ENCODE results near the gene NDUFA3. TPM values are rescaled to one million over a fixed set of nuclear protein-coding genes. Genes with fewer than 3 reads are reported as not detected.
A peak's percentile ranks its signal among the peaks of the same experiment; 100 is the strongest.
"Not testable (repeated sequence)": the region's sequence is repeated elsewhere in the genome, so short reads cannot be mapped to it uniquely, and the experiment has no call there.

Gene NDUFA3
- total RNA-seq, 5 donors from 2014 or later (not counting 1 experiment from before 2014, with no cell fraction given), result 77.4 to 137 (median 123) TPM

- WGBS (ENCODE audit: insufficient coverage), result no CpG with 5 or more reads among the region's 5 CpGs
- ChIA-PET POLR2A (no interaction called here), CTCF (interaction anchor here in 1 of 2 donors (0.7 kb wide), 1 partner anchor 150 kb away, joined by 8 read pairs; no protein-coding TSS in a partner anchor)
- Mint-ChIP-seq H3K4me3 (no peak overlapping the region), H3K27me3 (peaks cover 0 to 5% of the 10 kb centered on the region in 2 donors), H3K36me3 (no peaks in the 10 kb centered on the region), H3K9me3 (peaks cover 0 to 2% (median 0%) of the 10 kb centered on the region in 3 donors), H3K4me1 (no peaks in the 10 kb centered on the region), H3K27ac (no peak overlapping the region)
- no peaks in the 10 kb centered on the region for H3K36me3 ChIP-seq (ENCODE audit: control insufficient read depth in 2 of 2, extremely low read depth in 1 of 2, insufficient read depth in 1 of 2, low read length in 1 of 2)
- H3K9me3 ChIP-seq, result peaks cover 2% of the 10 kb centered on the region
- DNase-seq, result no peak
- H3K27ac ChIP-seq (ENCODE audit: low read length), result no peak overlapping the region
- H3K27me3 ChIP-seq (replicated peaks in 1 of 2; ENCODE audit: control insufficient read depth in 2 of 2, extremely low read depth in 1 of 2, insufficient read depth in 2 of 2, low read length in 1 of 2), result peaks cover 0 to 18% of the 10 kb centered on the region in 2 experiments
- no peak for ATAC-seq (replicated peaks in 1 of 4)
- H3K4me3 ChIP-seq (ENCODE audit: control insufficient read depth in 1 of 2, extremely low read depth in 1 of 2, low read length in 1 of 2), result no peak overlapping the region
- no peaks in the 10 kb centered on the region for H3K4me1 ChIP-seq (ENCODE audit: control insufficient read depth in 1 of 2, extremely low read depth in 1 of 2, insufficient read depth in 2 of 2, low read length in 2 of 2)
Measured at GRCh38 chr19:54077334-54077733, 25.3 kb upstream of the NDUFA3 start.

DNA sequence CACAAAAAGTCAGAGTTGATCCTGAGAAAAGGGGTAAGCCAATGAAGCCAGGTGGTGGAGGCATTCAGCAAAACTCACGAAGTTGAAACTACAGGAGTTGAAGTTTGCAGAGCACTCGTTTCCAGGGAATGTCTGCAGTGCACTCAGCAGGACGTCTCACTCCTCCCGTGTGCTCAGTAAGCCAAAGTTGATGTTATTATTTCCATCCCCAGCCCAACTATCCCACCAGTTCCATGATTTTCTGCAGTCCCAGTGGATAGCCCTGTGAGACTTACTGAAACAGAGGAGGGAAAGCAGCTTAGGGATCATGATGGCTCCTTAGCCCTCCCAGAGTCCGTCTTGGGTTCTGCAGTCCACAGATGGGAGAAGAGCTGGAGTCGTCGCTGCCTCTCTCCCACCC, 21.6 kb upstream of the NDUFA3 start, which contains the start of gene TARM1:
TARM1 (minus strand) TSS at position 334 of the 400 bp plus-strand sequence; CDS start at position 309, 25 bp downstream.
- Mint-ChIP-seq H3K9me3 (peaks cover 0 to 9% (median 6%) of the 10 kb centered on the region in 3 donors), H3K27ac (no peak within 1 kb of the TSS), H3K4me1 (no peaks in the 10 kb centered on the region), H3K4me3 (no peak within 1 kb of the TSS), H3K27me3 (peaks cover 3 to 7% of the 10 kb centered on the region in 2 donors), H3K36me3 (no peaks in the 10 kb centered on the region)
- no peaks in the 10 kb centered on the region for H3K36me3 ChIP-seq (ENCODE audit: control insufficient read depth in 2 of 2, extremely low read depth in 1 of 2, insufficient read depth in 1 of 2, low read length in 1 of 2)
- POLR2A ChIA-PET, result no interaction called here
- H3K27me3 ChIP-seq (replicated peaks in 1 of 2; ENCODE audit: control insufficient read depth in 2 of 2, extremely low read depth in 1 of 2, insufficient read depth in 2 of 2, low read length in 1 of 2), result peaks cover 0 to 18% of the 10 kb centered on the region in 2 experiments
- no peak within 1 kb of the TSS for H3K27ac ChIP-seq (ENCODE audit: low read length)
- no peak for ATAC-seq (replicated peaks in 1 of 4)
- DNase-seq, result no peak
- no peaks in the 10 kb centered on the region for H3K4me1 ChIP-seq (ENCODE audit: control insufficient read depth in 1 of 2, extremely low read depth in 1 of 2, insufficient read depth in 2 of 2, low read length in 2 of 2)
- H3K9me3 ChIP-seq, result peaks cover 2% of the 10 kb centered on the region
- CTCF ChIA-PET, result no interaction called here
- 100% methylated on average over 1 of the region's 7 CpGs for WGBS (ENCODE audit: insufficient coverage)
- H3K4me3 ChIP-seq (ENCODE audit: control insufficient read depth in 1 of 2, extremely low read depth in 1 of 2, low read length in 1 of 2), result peak within 1 kb of the TSS in 1 of 2 donors; percentile 21

GRCh38 chr19:54084410-54084809, 18.2 kb upstream of the NDUFA3 start:
- Mint-ChIP-seq H3K27me3 (peaks cover 9 to 11% of the 10 kb centered on the region in 2 donors), H3K9me3 (peaks cover 0 to 9% (median 6%) of the 10 kb centered on the region in 3 donors), H3K36me3 (no peaks in the 10 kb centered on the region), H3K4me3 (no peak overlapping the region), H3K27ac (no peak overlapping the region), H3K4me1 (no peaks in the 10 kb centered on the region)
- no peaks in the 10 kb centered on the region for H3K36me3 ChIP-seq (ENCODE audit: control insufficient read depth in 2 of 2, extremely low read depth in 1 of 2, insufficient read depth in 1 of 2, low read length in 1 of 2)
- DNase-seq (no peak), ATAC-seq (replicated peaks in 1 of 4) (no peak)
- H3K4me1 ChIP-seq (ENCODE audit: control insufficient read depth in 1 of 2, extremely low read depth in 1 of 2, insufficient read depth in 2 of 2, low read length in 2 of 2), result no peaks in the 10 kb centered on the region
- 89% methylated on average over 3 of the region's 3 CpGs for WGBS (ENCODE audit: insufficient coverage)
- H3K9me3 ChIP-seq, result peaks cover 2% of the 10 kb centered on the region
- peaks cover 0 to 16% of the 10 kb centered on the region in 2 experiments for H3K27me3 ChIP-seq (replicated peaks in 1 of 2; ENCODE audit: control insufficient read depth in 2 of 2, extremely low read depth in 1 of 2, insufficient read depth in 2 of 2, low read length in 1 of 2)
- H3K4me3 ChIP-seq (ENCODE audit: control insufficient read depth in 1 of 2, extremely low read depth in 1 of 2, low read length in 1 of 2), result no peak overlapping the region
- ChIA-PET POLR2A (no interaction called here), CTCF (no interaction called here)
- H3K27ac ChIP-seq (ENCODE audit: low read length), result no peak overlapping the region

- Mint-ChIP-seq H3K4me1 (peaks cover 12 to 15% (median 14%) of the 10 kb centered on the region in 3 donors), H3K27me3 (peaks cover 10 to 20% of the 10 kb centered on the region in 2 donors), H3K27ac (no peak overlapping the region), H3K9me3 (no peaks in the 10 kb centered on the region), H3K4me3 (peak overlapping the region in 2 of 3 donors; percentile 3 to 79), H3K36me3 (no peaks in the 10 kb centered on the region)
- DNase-seq (no peak), ATAC-seq (replicated peaks in 1 of 4) (no peak)
- Histone ChIP-seq H3K4me1 (ENCODE audit: control insufficient read depth in 1 of 2, extremely low read depth in 1 of 2, insufficient read depth in 2 of 2, low read length in 2 of 2) (peaks cover 2 to 21% of the 10 kb centered on the region in 2 experiments), H3K4me3 (ENCODE audit: control insufficient read depth in 1 of 2, extremely low read depth in 1 of 2, low read length in 1 of 2) (no peak overlapping the region), H3K9me3 (no peaks in the 10 kb centered on the region), H3K36me3 (ENCODE audit: control insufficient read depth in 2 of 2, extremely low read depth in 1 of 2, insufficient read depth in 1 of 2, low read length in 1 of 2) (no peaks in the 10 kb centered on the region), H3K27me3 (replicated peaks in 1 of 2; ENCODE audit: control insufficient read depth in 2 of 2, extremely low read depth in 1 of 2, insufficient read depth in 2 of 2, low read length in 1 of 2) (peaks cover 3 to 34% of the 10 kb centered on the region in 2 experiments), H3K27ac (ENCODE audit: low read length) (no peak overlapping the region)
- CTCF ChIA-PET, result no interaction called here
- 45% methylated on average over 16 of the region's 17 CpGs for WGBS (ENCODE audit: insufficient coverage)
- POLR2A ChIA-PET, result no interaction called here
Measured at GRCh38 chr19:54094426-54095000, 8.1 kb upstream of the NDUFA3 start.

DNA sequence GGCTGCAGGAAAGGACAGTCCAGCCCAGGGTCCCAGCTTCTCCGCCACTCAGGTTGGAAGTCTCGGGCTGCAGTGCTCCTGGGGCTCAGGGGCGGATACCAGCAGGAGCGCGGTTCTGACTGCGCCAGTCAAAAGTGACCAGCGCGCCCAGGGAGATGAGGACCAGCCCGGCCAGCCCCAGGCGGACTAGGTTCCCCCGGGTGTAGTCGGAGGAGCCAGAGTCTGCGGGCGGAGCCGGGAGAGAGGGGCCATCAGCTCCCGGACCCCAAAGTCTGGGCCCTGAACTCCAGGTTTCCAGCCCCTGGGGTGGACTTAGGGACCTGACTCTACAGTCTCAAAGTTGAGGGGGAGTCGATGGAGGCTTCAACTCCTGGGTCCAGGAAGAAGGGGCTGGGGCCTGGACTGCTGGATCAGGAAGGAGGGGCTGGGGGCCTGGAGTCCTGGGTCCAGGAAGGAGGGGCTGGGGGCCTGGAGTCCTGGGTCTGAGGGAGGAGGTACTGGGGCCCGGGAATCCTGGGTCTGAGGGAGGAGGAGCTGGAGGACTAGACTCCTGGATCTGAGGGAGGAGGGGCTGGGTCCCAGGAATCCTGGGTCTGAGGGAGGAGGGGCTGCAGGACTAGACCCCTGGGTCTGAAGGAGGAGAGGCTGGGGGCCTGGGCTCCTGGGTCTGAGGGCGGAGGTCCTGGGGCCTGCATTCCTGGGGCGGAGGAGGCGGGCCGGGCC, 7.4 kb upstream of the NDUFA3 start:
- Mint-ChIP-seq H3K4me3 (peak overlapping the region in 2 of 3 donors; percentile 74 to 79), H3K36me3 (no peaks in the 10 kb centered on the region), H3K27ac (no peak overlapping the region), H3K9me3 (no peaks in the 10 kb centered on the region), H3K27me3 (peaks cover 10 to 20% of the 10 kb centered on the region in 2 donors), H3K4me1 (peaks cover 12 to 15% (median 14%) of the 10 kb centered on the region in 3 donors)
- CTCF ChIA-PET, result interaction anchor here (0.5 to 1.2 kb wide), 4 partner anchors 42 to 1051 kb away, joined by 3 to 4 read pairs (median 3); partner anchors contain the start of genes CNOT3 (in 1 of the 2) and MBOAT7 (in 1 of the 2)
- Histone ChIP-seq H3K27me3 (replicated peaks in 1 of 2; ENCODE audit: control insufficient read depth in 2 of 2, extremely low read depth in 1 of 2, insufficient read depth in 2 of 2, low read length in 1 of 2) (peaks cover 3 to 28% of the 10 kb centered on the region in 2 experiments), H3K4me3 (ENCODE audit: control insufficient read depth in 1 of 2, extremely low read depth in 1 of 2, low read length in 1 of 2) (peak overlapping the region; percentile 38 to 62), H3K4me1 (ENCODE audit: control insufficient read depth in 1 of 2, extremely low read depth in 1 of 2, insufficient read depth in 2 of 2, low read length in 2 of 2) (peaks cover 2 to 21% of the 10 kb centered on the region in 2 experiments), H3K9me3 (no peaks in the 10 kb centered on the region), H3K36me3 (ENCODE audit: control insufficient read depth in 2 of 2, extremely low read depth in 1 of 2, insufficient read depth in 1 of 2, low read length in 1 of 2) (no peaks in the 10 kb centered on the region), H3K27ac (ENCODE audit: low read length) (no peak overlapping the region)
- POLR2A ChIA-PET, result no interaction called here
- DNase-seq (no peak), ATAC-seq (replicated peaks in 1 of 4) (no peak)
- WGBS (ENCODE audit: insufficient coverage), result 70% methylated on average over 21 of the region's 22 CpGs

DNA sequence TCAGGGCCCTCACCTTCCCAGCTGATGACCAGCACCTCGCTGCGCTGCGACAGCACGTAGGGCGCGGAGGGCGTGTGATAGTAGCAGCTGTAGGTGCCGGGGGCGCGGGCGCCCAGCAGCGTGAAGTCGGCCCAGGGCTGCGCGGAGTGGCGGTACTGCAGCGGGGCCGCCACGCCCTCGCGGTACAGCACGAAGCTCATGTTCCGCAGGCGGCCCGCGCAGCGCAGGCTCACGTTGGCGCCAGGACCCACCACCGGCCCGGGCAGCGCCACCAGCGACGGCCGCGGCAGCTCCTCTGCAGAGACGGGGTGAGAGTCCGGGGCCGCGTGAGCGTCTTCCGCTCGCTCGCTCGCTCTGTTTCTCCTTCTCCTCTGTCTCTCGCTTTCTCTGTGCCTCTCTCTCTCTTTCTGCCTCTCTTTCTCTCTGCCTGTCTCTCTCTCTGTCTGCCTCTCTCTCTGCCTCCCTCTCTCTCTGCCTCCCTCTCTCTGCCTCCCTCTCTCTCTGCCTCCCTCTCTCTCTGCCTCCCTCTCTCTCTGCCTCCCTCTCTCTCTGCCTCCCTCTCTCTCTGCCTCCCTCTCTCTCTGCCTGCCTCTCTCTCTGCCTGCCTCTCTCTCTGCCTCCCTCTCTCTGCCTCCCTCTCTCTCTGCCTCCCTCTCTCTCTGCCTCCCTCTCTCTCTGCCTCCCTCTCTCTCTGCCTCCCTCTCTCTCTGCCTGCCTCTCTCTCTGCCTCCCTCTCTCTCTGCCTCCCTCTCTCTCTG, 6.6 kb upstream of the NDUFA3 start:
- H3K27ac ChIP-seq (ENCODE audit: low read length); H3K36me3 Mint-ChIP-seq; H3K9me3 ChIP-seq; POLR2A ChIA-PET; H3K36me3 ChIP-seq (ENCODE audit: control insufficient read depth in 2 of 2, extremely low read depth in 1 of 2, insufficient read depth in 1 of 2, low read length in 1 of 2); H3K9me3 Mint-ChIP-seq: not testable (repeated sequence)
- peak overlapping the region; percentile 38 to 62 for H3K4me3 ChIP-seq (ENCODE audit: control insufficient read depth in 1 of 2, extremely low read depth in 1 of 2, low read length in 1 of 2)
- H3K4me1 ChIP-seq (ENCODE audit: control insufficient read depth in 1 of 2, extremely low read depth in 1 of 2, insufficient read depth in 2 of 2, low read length in 2 of 2), result peaks cover 2 to 21% of the 10 kb centered on the region in 2 experiments
- ATAC-seq (replicated peaks in 1 of 4), result peak; percentile 82 to 89 (median 86)
- peak in 31 of 35 experiments; percentile 15 to 72 (median 44) for DNase-seq
- peaks cover 10 to 16% of the 10 kb centered on the region in 2 donors for H3K27me3 Mint-ChIP-seq
- CTCF ChIA-PET, result interaction anchor here (0.5 to 1.2 kb wide), 6 partner anchors 37 to 1051 kb away, joined by 3 to 4 read pairs (median 3); partner anchors contain the start of genes CNOT3 (in 1 of the 2), LILRB3 (in 1 of the 2) and MBOAT7 (in 1 of the 2)
- H3K27ac Mint-ChIP-seq, result peak overlapping the region; percentile 74 to 79
- H3K27me3 ChIP-seq (replicated peaks in 1 of 2; ENCODE audit: control insufficient read depth in 2 of 2, extremely low read depth in 1 of 2, insufficient read depth in 2 of 2, low read length in 1 of 2), result peaks cover 3 to 28% of the 10 kb centered on the region in 2 experiments
- WGBS (ENCODE audit: insufficient coverage), result 1% methylated on average over 46 of the region's 46 CpGs
- H3K4me1 Mint-ChIP-seq, result peaks cover 14 to 15% (median 14%) of the 10 kb centered on the region in 3 donors
- peak overlapping the region; percentile 74 to 80 (median 79) for H3K4me3 Mint-ChIP-seq

Data from T-cell (primary cell).